ENCODE results near the gene RNASE9. TPM values are rescaled to one million over a fixed set of nuclear protein-coding genes. Genes with fewer than 3 reads are reported as not detected.

RNASE9 gene
- total and polyA plus RNA-seq, 9 of the 15 experiments (the other 6 are each of a cell fraction or from before 2014, with no cell fraction given): not detected

DNA sequence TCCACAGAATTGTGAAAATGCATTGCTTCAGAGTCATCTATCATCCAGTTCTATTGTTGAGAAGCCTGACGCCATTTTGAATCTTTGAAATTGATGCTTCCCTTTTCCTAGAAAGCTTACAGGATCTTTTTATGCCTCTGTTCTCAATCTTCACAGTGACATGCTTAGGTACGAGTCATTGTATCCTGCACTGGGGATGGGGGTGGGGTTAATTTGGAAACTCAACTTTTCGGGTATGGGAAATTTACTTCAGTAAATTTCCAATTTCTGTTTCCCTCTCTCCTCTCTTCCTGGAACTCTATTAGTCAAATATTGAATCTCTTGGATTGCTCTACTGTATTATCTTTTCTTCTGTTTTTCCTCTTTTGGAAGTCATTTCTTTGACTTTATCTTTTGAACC, 31.0 kb downstream of the RNASE9 start:
- POLR2A ChIA-PET: interaction anchor here (0.6 to 1.4 kb wide), 2 partner anchors 77 to 338 kb away, joined by 3 read pairs; no protein-coding TSS in a partner anchor
- ATAC-seq: no peak
- no peak overlapping the region for H3K4me2 ChIP-seq (ENCODE audit: insufficient read depth, low read length)
- no peak for FAIRE-seq
- intact Hi-C loops (cut with micrococcal nuclease): no loop called here
- no peaks in the 10 kb centered on the region for H4K20me1 ChIP-seq (replicated peaks; ENCODE audit: control insufficient read depth, insufficient read depth, low read length)
- no TSS peak for BruUV-seq (replicated peaks)
- TF ChIP-seq DNMT1 (IDR thresholded peaks at IDR 0.05) (no peak), JUNB (CRISPR knock-in tag; conservative IDR thresholded peaks at IDR 0.05) (no peak), SRSF3 (IDR thresholded peaks at IDR 0.05; ENCODE audit: insufficient read depth, low read length) (no peak), NFYB (IDR thresholded peaks at IDR 0.05; ENCODE audit: extremely low read depth, insufficient read length) (no peak), GATA2 (CRISPR knock-in tag; IDR thresholded peaks at IDR 0.05) (no peak), SMARCB1 (IDR thresholded peaks at IDR 0.05; ENCODE audit: insufficient read length, low read depth) (no peak), KHSRP (IDR thresholded peaks at IDR 0.05) (no peak), RHOXF2B (CRISPR knock-in tag; conservative IDR thresholded peaks at IDR 0.05) (no peak), ZC3H8 (IDR thresholded peaks at IDR 0.05) (no peak), DIDO1 (tag; IDR thresholded peaks at IDR 0.05; ENCODE audit: low read depth) (no peak)
- TF ChIP-seq, protein P1, sequence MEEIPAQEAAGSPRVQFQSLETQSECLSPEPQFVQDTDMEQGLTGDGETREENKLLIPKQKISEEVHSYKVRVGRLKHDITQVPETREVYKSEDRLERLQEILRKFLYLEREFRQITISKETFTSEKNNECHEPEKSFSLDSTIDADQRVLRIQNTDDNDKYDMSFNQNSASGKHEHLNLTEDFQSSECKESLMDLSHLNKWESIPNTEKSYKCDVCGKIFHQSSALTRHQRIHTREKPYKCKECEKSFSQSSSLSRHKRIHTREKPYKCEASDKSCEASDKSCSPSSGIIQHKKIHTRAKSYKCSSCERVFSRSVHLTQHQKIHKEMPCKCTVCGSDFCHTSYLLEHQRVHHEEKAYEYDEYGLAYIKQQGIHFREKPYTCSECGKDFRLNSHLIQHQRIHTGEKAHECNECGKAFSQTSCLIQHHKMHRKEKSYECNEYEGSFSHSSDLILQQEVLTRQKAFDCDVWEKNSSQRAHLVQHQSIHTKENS (CRISPR knock-in tag; IDR thresholded peaks at IDR 0.05): no peak
- 37% methylated on average over 3 of the region's 3 CpGs for WGBS (ENCODE audit: insufficient coverage, low coverage, missing lambda C conversion rate)
- no peak for DNase-seq (ENCODE audit: extremely low read depth in 1 of 4, low spot score in 3 of 4)
- in situ Hi-C loops (cut with MboI): no loop called here
- H3K27ac ChIP-seq (ENCODE audit: extremely low read depth, low read depth, low read length): no peak overlapping the region
- H3K4me3 ChIP-seq: no peak overlapping the region
- no peaks in the 10 kb centered on the region; a peak in 2 of 5 replicates for H3K4me1 ChIP-seq (replicated peaks in 1 of 2; ENCODE audit: control insufficient read depth in 2 of 2, insufficient read depth in 2 of 2, low read length in 2 of 2)
- H3K9ac ChIP-seq (ENCODE audit: insufficient read depth in 1 of 2, low read depth in 2 of 2, low read length in 2 of 2): no peak overlapping the region
- no peaks in the 10 kb centered on the region for H3K36me3 ChIP-seq (ENCODE audit: control insufficient read depth, insufficient read depth, low read length)
- no peaks in the 10 kb centered on the region for H3K9me3 ChIP-seq (replicated peaks; ENCODE audit: control insufficient read depth, insufficient read depth, low read depth, low read length)
- peak overlapping the region; percentile 77; the same call in 1 of the 2 replicates for H2AFZ ChIP-seq (ENCODE audit: low read depth, low read length)
- no peaks in the 10 kb centered on the region for H3K79me2 ChIP-seq (ENCODE audit: control insufficient read depth, insufficient read depth, low read length)
- CTCF ChIA-PET (ENCODE audit: low intra/inter-chr PET ratio): no interaction called here
- H3K27me3 ChIP-seq (ENCODE audit: control insufficient read depth in 2 of 2, insufficient read depth in 2 of 2, low read length in 2 of 2): no peaks in the 10 kb centered on the region
- H3K9me1 ChIP-seq (ENCODE audit: control insufficient read depth, insufficient read depth, low read length): no peaks in the 10 kb centered on the region
